ENCODE data around the gene LRMDA.
"Not testable (repeated sequence)": the region's sequence is repeated elsewhere in the genome, so short reads cannot be mapped to it uniquely, and the experiment has no call there.

Gene LRMDA

GRCh38 chr10:76139431-76139830, 708.0 kb downstream of the LRMDA start:
- no peak overlapping the region for H3K4me3 ChIP-seq (ENCODE audit: low read depth, low read length)
- DNase-seq (ENCODE audit: low read depth), result no peak
- no peak for TF ChIP-seq CTCF (IDR thresholded peaks at IDR 0.05; ENCODE audit: low read depth, low read length, missing control alignments)

GRCh38 chr10:76141376-76141775, 710.0 kb downstream of the LRMDA start:
- DNase-seq (ENCODE audit: low read depth), result no peak
- TF ChIP-seq CTCF (IDR thresholded peaks at IDR 0.05; ENCODE audit: low read depth, low read length, missing control alignments), result no peak
- H3K4me3 ChIP-seq (ENCODE audit: low read depth, low read length), result no peak overlapping the region

- DNase-seq (ENCODE audit: low read depth), result not testable (repeated sequence)
These were observed 716.8 kb downstream of the LRMDA start for GRCh38 chr10:76148217-76148616.

GRCh38 chr10:76149182-76149581, 717.8 kb downstream of the LRMDA start:
- no peak for DNase-seq (ENCODE audit: low read depth)
- H3K4me3 ChIP-seq (ENCODE audit: low read depth, low read length), result no peak overlapping the region
- TF ChIP-seq CTCF (IDR thresholded peaks at IDR 0.05; ENCODE audit: low read depth, low read length, missing control alignments), result no peak

More at GRCh38 chr10:76148217-76148616, 716.8 kb downstream of the LRMDA start:
- H3K4me3 ChIP-seq (ENCODE audit: low read depth, low read length), result not testable (repeated sequence)

- no peak for DNase-seq (ENCODE audit: low read depth)
- no peak overlapping the region for H3K4me3 ChIP-seq (ENCODE audit: low read depth, low read length)
- TF ChIP-seq CTCF (IDR thresholded peaks at IDR 0.05; ENCODE audit: low read depth, low read length, missing control alignments), result no peak
These were observed 718.2 kb downstream of the LRMDA start for GRCh38 chr10:76149602-76150138.

GRCh38 chr10:76150139-76150875, 718.9 kb downstream of the LRMDA start:
- no peak overlapping the region for H3K4me3 ChIP-seq (ENCODE audit: low read depth, low read length)
- no peak for TF ChIP-seq CTCF (IDR thresholded peaks at IDR 0.05; ENCODE audit: low read depth, low read length, missing control alignments)
- no peak for DNase-seq (ENCODE audit: low read depth)

GRCh38 chr10:76150876-76151288, 719.5 kb downstream of the LRMDA start:
- no peak overlapping the region for H3K4me3 ChIP-seq (ENCODE audit: low read depth, low read length)
- DNase-seq (ENCODE audit: low read depth), result no peak
- TF ChIP-seq CTCF (IDR thresholded peaks at IDR 0.05; ENCODE audit: low read depth, low read length, missing control alignments), result no peak
